A549 (cell line): ENCODE results near the gene DUOX2. TPM values are rescaled to one million over a fixed set of nuclear protein-coding genes. Genes with fewer than 3 reads are reported as not detected.

Source experiments
- ATAC-seq, 2 experiments: fragments of 200-7000 bp in 1 of 2; fragments of >200 bp in 1 of 2; cut with Nextera tagmentation in 1 of 2; cut with Tn5 transposase in 1 of 2; 3 replicates each; pipeline versions ENCODE4 v1.8.0 to v1.9.1; 2018 to 2020; ENCODE audit warnings: mild to moderate bottlenecking in 1 of 2, moderate library complexity in 1 of 2
- CTCF ChIA-PET: fragments of 300-600 bp; sonication (Branson Sonifier 250); formaldehyde crosslinking; extraction: SDS; loops from one replicate; lab custom pipeline; 2021; ENCODE audit warnings: antibody characterized with exemption, inconsistent platforms; lab: Yijun Ruan, JAX
- POLR2A ChIA-PET: fragments of 350-600 bp; formaldehyde crosslinking; extraction: SDS; loops from one replicate; lab custom pipeline; 2021; ENCODE audit warnings: antibody characterized with exemption, inconsistent platforms; lab: Yijun Ruan, JAX
- DNase-seq, 2 experiments: peaks; one replicate each; pipeline versions ENCODE4 v3.0.0 to v3.0.0-alpha.2; 2011 to 2016; ENCODE audit warnings: low read depth in 1 of 2, low spot score in 1 of 2
- FAIRE-seq: peaks from 2 replicates; lab custom pipeline; 2011; peaks lifted over from hg19 to GRCh38; lab: Jason Lieb, UNC
- H3K27ac ChIP-seq, 2 experiments: fragments of >200 bp; sonication (Bioruptor Twin); formaldehyde crosslinking; 3 replicates each; pipeline ENCODE4 v1.5.1; 2016 to 2017
- H3K4me1 ChIP-seq: fragments of >200 bp; sonication (Bioruptor Twin); formaldehyde crosslinking; 3 replicates; pipeline ENCODE4 v1.6.1; 2016
- H3K4me2 ChIP-seq: fragments of >200 bp; sonication (Bioruptor Twin); formaldehyde crosslinking; 3 replicates; pipeline ENCODE4 v1.6.1; 2016
- H3K4me3 ChIP-seq: fragments of >200 bp; sonication (Bioruptor Twin); formaldehyde crosslinking; 3 replicates; pipeline ENCODE4 v1.5.1; 2016
- H3K9me3 ChIP-seq: fragments of >200 bp; sonication (Bioruptor Twin); formaldehyde crosslinking; 3 replicates; pipeline ENCODE4 v1.6.1; 2016
- ATOH8 ChIP-seq: fragments of 250-450 bp; sonication (Bioruptor Pico); IDR thresholded peaks from 2 replicates; pipeline ENCODE4 v1.5.0; 2020; ENCODE audit warnings: low read depth, mild to moderate bottlenecking, moderate library complexity
- CBX2 ChIP-seq: fragments of 200-600 bp; sonication (generic); IDR thresholded peaks from 2 replicates; pipeline ENCODE4 v1.6.1; 2016; ENCODE audit warnings: low read depth, mild to moderate bottlenecking, borderline replicate concordance
- CBX8 ChIP-seq: fragments of 200-600 bp; sonication (generic); IDR thresholded peaks from 2 replicates; pipeline ENCODE4 v1.6.1; 2016
- CEBPB ChIP-seq, 2 experiments: fragments of >200 bp in 1 of 2; sonication (Bioruptor Twin) in 1 of 2; formaldehyde crosslinking in 1 of 2; IDR thresholded peaks; 2 replicates each; pipeline ENCODE4 v1.6.1; 2012 to 2016
- CHD2 ChIP-seq: fragments of 150-350 bp; IDR thresholded peaks from 2 replicates; pipeline ENCODE4 v1.6.1; 2014; ENCODE audit warnings: low read length; ENCODE audit not compliant: partially characterized antibody
- EHF ChIP-seq: fragments of 250-450 bp; sonication (Bioruptor Pico); IDR thresholded peaks from 2 replicates; pipeline ENCODE4 v1.5.0; 2020; ENCODE audit warnings: mild to moderate bottlenecking
- EP300 ChIP-seq, 2 experiments: fragments of >200 bp; sonication (Bioruptor Twin); formaldehyde crosslinking; IDR thresholded peaks; 2 replicates in 1 of 2; 3 replicates in 1 of 2; pipeline ENCODE4 v1.6.1; 2016 to 2017
- FOSL2 ChIP-seq, 2 experiments: fragments of 450-650 bp in 1 of 2; fragments of >200 bp in 1 of 2; sonication (Bioruptor Twin) in 1 of 2; formaldehyde crosslinking; IDR thresholded peaks; 2 replicates each; pipeline versions ENCODE4 v1.5.0 to v1.6.1; 2016 to 2020; ENCODE audit warnings: mild to moderate bottlenecking in 1 of 2, moderate library complexity in 1 of 2
- HDAC2 ChIP-seq: fragments of 200-600 bp; sonication (generic); IDR thresholded peaks from 2 replicates; pipeline ENCODE4 v1.6.1; 2016
- HEYL ChIP-seq: fragments of 250-450 bp; sonication (Bioruptor Pico); IDR thresholded peaks from 2 replicates; pipeline ENCODE4 v1.8.0; 2021; ENCODE audit warnings: mild to moderate bottlenecking, moderate library complexity
- JUNB ChIP-seq: fragments of >200 bp; sonication (Bioruptor Twin); formaldehyde crosslinking; IDR thresholded peaks from 2 replicates; pipeline ENCODE4 v1.6.1; 2016
- KDM5A ChIP-seq: fragments of 200-600 bp; sonication (generic); IDR thresholded peaks from 2 replicates; pipeline ENCODE4 v1.6.1; 2016; ENCODE audit warnings: antibody characterized with exemption, mild to moderate bottlenecking
- MAZ ChIP-seq: fragments of 150-350 bp; IDR thresholded peaks from 2 replicates; pipeline ENCODE4 v1.6.1; 2014; ENCODE audit warnings: antibody characterized with exemption, low read depth, low read length, borderline replicate concordance
- POLR2A ChIP-seq: IDR thresholded peaks from 2 replicates; pipeline ENCODE4 v1.6.1; 2012; ENCODE audit warnings: mild to moderate bottlenecking, low read length
- RCOR1 ChIP-seq: fragments of 150-350 bp; IDR thresholded peaks from 2 replicates; pipeline ENCODE4 v1.6.1; 2014; ENCODE audit warnings: antibody characterized with exemption, low read length, low read depth
- TFCP2L1 ChIP-seq: fragments of 250-450 bp; sonication (Bioruptor Pico); IDR thresholded peaks from 2 replicates; pipeline ENCODE4 v1.5.0; 2021; ENCODE audit warnings: mild to moderate bottlenecking
- USF2 ChIP-seq: fragments of 450-650 bp; IDR thresholded peaks from 2 replicates; pipeline ENCODE4 v1.6.1; 2014; ENCODE audit warnings: antibody characterized with exemption
- ZSCAN20 ChIP-seq: fragments of 250-450 bp; sonication (Bioruptor Pico); IDR thresholded peaks from 2 replicates; pipeline ENCODE4 v1.8.0; 2022; ENCODE audit warnings: mild to moderate bottlenecking, moderate library complexity
- WGBS: methylation state at CpG from one replicate; pipeline ENCODE4 v1.1.6; 2017; ENCODE audit errors: missing lambda C conversion rate; 5-methylcytosine and 5-hydroxymethylcytosine counted together
- polyA plus RNA-seq, 4 experiments: library from polyadenylated mRNA; depleted of rRNA in 3 of 4; stranded (reverse); fragments of >200 nt; fragmentation: RNase III in 1 of 4; extraction: RNeasy Plus Mini Kit Qiagen cat#74134 plus additional on column Dnase treatment in 1 of 4; gene quantifications; 2 replicates in 3 of 4; 3 replicates in 1 of 4; pipeline ENCODE4 v1.2.3, GENCODE V29; 2011 to 2017
- TF ChIP-seq, protein P1 (sequence below): fragments of 200-600 bp; sonication (generic); IDR thresholded peaks from 2 replicates; pipeline ENCODE4 v1.6.1; 2016; ENCODE audit warnings: antibody characterized with exemption, mild to moderate bottlenecking, moderate library complexity

Gene DUOX2
- polyA plus RNA-seq, 2 of the 4 experiments (the other 2 are of a cell fraction) = 0.05 to 0.06 TPM

DNA sequence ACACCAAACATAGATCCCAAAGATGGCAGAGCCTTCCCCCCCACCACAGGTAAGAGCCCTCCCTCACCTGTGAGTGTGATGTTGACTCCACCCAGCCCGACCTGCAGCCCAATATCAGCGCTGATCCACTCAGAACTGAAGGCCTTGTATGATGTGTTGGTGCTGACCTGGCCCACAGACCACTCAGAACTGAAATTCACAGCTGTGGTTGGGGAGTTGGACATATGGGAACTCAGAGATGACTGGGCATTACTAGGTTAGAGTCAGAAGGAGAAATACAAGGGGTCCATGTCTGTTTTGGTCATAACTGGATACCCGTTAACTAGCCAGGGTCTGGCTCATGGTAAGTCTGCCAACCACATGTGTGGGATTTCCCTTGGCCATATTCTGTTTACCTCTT is 7.0 kb upstream of the DUOX2 start (continued):
- TF ChIP-seq CEBPB (IDR thresholded peaks at IDR 0.05) = no peak
- TF ChIP-seq, protein P1, sequence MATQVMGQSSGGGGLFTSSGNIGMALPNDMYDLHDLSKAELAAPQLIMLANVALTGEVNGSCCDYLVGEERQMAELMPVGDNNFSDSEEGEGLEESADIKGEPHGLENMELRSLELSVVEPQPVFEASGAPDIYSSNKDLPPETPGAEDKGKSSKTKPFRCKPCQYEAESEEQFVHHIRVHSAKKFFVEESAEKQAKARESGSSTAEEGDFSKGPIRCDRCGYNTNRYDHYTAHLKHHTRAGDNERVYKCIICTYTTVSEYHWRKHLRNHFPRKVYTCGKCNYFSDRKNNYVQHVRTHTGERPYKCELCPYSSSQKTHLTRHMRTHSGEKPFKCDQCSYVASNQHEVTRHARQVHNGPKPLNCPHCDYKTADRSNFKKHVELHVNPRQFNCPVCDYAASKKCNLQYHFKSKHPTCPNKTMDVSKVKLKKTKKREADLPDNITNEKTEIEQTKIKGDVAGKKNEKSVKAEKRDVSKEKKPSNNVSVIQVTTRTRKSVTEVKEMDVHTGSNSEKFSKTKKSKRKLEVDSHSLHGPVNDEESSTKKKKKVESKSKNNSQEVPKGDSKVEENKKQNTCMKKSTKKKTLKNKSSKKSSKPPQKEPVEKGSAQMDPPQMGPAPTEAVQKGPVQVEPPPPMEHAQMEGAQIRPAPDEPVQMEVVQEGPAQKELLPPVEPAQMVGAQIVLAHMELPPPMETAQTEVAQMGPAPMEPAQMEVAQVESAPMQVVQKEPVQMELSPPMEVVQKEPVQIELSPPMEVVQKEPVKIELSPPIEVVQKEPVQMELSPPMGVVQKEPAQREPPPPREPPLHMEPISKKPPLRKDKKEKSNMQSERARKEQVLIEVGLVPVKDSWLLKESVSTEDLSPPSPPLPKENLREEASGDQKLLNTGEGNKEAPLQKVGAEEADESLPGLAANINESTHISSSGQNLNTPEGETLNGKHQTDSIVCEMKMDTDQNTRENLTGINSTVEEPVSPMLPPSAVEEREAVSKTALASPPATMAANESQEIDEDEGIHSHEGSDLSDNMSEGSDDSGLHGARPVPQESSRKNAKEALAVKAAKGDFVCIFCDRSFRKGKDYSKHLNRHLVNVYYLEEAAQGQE = no peak

DNA sequence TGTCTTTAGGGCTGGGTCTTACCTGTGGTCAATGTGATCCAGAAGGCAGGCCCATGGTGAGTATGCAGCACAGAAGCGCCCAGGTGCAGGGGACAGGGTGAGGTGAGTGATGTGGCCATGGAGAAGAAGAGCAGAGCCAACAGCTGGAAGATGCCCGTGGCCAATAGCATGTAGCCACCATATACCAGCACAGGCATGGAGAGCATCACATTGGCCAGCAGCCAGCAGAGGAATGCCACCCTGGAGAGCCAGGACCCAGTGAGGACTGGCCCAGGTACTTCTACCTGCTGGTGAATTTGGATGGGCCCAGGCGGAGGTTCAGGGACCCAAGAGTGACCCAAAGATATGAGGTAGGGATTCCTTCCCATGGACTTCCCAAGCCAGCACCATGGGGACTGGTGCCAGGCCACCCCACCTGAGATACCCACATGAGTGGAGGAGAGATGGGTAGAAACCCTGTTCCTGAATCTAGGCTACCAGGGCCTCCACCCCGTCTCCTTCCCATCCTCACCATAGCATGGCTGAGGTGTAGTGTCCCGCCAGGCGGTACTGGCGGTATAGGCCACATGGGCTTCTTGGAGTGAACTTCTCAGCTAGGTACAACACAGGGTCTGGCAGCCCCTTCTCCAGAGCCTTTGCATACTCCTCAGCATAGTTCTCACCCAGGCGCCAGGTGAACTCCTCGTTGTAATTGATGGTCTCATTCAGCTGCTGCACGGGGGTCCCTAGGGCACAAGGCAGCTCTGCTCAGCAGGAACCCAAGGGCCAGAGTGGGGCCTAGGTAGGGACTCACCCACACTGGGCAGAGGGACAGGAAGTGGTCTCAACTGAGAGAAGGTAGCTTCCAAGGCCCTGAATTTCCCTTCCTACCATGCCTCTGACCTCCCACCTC is 6.4 kb upstream of the DUOX2 start:
- DNase-seq (no peak), FAIRE-seq (no peak), ATAC-seq (no peak)
- 78% methylated on average over 9 of the region's 10 CpGs for WGBS
- no peak overlapping the region for H3K27ac ChIP-seq
- TF ChIP-seq CHD2 (no peak), JUNB (no peak), KDM5A (no peak), RCOR1 (no peak), POLR2A (no peak), HEYL (CRISPR knock-in tag) (no peak), MAZ (no peak), EHF (CRISPR knock-in tag) (no peak), ZSCAN20 (no peak)
- POLR2A ChIA-PET = no interaction called here
- H3K4me1 ChIP-seq = peaks cover 13% of the 10 kb centered on the region
- no peaks in the 10 kb centered on the region for H3K9me3 ChIP-seq
- no peak overlapping the region for H3K4me2 ChIP-seq
- no peak overlapping the region for H3K4me3 ChIP-seq
- CTCF ChIA-PET = interaction anchor here (1.2 to 1.3 kb wide), 3 partner anchors 10 to 152 kb away, joined by 3 read pairs; no protein-coding TSS in a partner anchor

DNA sequence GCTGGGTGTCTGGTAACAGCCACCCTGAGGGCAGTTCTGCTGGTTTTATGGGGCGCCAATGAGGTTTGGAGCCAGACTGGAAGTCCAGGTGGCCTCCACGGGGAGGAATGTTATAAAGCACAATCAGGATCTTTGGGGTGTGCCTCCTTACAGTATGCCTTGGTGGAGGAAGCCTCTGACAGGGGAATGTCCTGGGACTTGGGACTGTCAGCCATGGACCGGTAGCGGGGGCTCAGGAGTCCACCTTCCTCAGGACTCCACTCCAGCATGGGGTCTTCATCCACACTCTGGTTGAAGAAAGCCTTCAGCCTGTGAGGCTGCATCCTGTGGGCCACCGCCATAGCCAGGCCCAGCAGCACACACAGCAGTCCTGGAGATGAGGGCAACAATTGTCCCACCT is 5.0 kb upstream of the DUOX2 start:
- ChIA-PET CTCF (interaction anchor here (0.9 to 1.9 kb wide), 7 partner anchors 25 to 152 kb away, joined by 3 to 7 read pairs (median 5); no protein-coding TSS in a partner anchor), POLR2A (no interaction called here)
- Histone ChIP-seq H3K4me1 (peaks cover 13% of the 10 kb centered on the region), H3K27ac (no peak overlapping the region), H3K4me3 (no peak overlapping the region), H3K4me2 (no peak overlapping the region), H3K9me3 (no peaks in the 10 kb centered on the region)
- TF ChIP-seq USF2 (no peak), ZSCAN20 (no peak), ATOH8 (CRISPR knock-in tag) (no peak), TFCP2L1 (CRISPR knock-in tag) (no peak), KDM5A (no peak), EP300 (IDR thresholded peaks at IDR 0.05) (no peak), CBX8 (no peak), RCOR1 (no peak), HDAC2 (no peak), CBX2 (no peak), CEBPB (IDR thresholded peaks at IDR 0.05) (no peak), FOSL2 (IDR thresholded peaks at IDR 0.05) (no peak), FOSL2 (CRISPR knock-in tag; IDR thresholded peaks at IDR 0.05) (no peak), EHF (CRISPR knock-in tag) (no peak)
- TF ChIP-seq, protein P1 = no peak
- 83% methylated on average over 3 of the region's 5 CpGs for WGBS
- FAIRE-seq = no peak
- no peak for DNase-seq
- no peak for ATAC-seq
